Hepatocyte (in vitro differentiated cells): ENCODE results near the gene DGKD. TPM values are rescaled to one million over a fixed set of nuclear protein-coding genes. Genes with fewer than 3 reads are reported as not detected.

Experiments
- DNase-seq: peaks from one replicate; pipeline ENCODE4 v3.0.0-alpha.2; 2016; ENCODE audit warnings: low spot score
- H2AFZ ChIP-seq: fragments of 200-600 bp; sonication (generic); 2 replicates; pipeline ENCODE4 v1.6.0; 2016; ENCODE audit warnings: antibody characterized with exemption, mild to moderate bottlenecking
- H3K27ac ChIP-seq: fragments of 200-600 bp; sonication (generic); 2 replicates; pipeline ENCODE4 v1.5.1; 2016; ENCODE audit warnings: mild to moderate bottlenecking
- H3K27me3 ChIP-seq: fragments of 200-600 bp; sonication (generic); 2 replicates; pipeline ENCODE4 v1.6.1; 2016
- H3K36me3 ChIP-seq: fragments of 200-600 bp; sonication (generic); replicated peaks from 2 replicates; pipeline ENCODE4 v1.5.1; 2016; ENCODE audit warnings: low read depth; ENCODE audit not compliant: insufficient read depth
- H3K4me1 ChIP-seq: fragments of 200-600 bp; sonication (generic); 2 replicates; pipeline ENCODE4 v1.5.1; 2016; ENCODE audit warnings: mild to moderate bottlenecking, moderate library complexity; ENCODE audit not compliant: insufficient read depth
- H3K4me2 ChIP-seq: fragments of 200-600 bp; sonication (generic); 2 replicates; pipeline ENCODE4 v1.6.0; 2016
- H3K4me3 ChIP-seq: fragments of 200-600 bp; sonication (generic); 2 replicates; pipeline ENCODE4 v1.5.1; 2016; ENCODE audit warnings: mild to moderate bottlenecking
- H3K79me2 ChIP-seq: fragments of 200-600 bp; sonication (generic); 2 replicates; pipeline ENCODE4 v1.6.0; 2017; ENCODE audit warnings: mild to moderate bottlenecking
- H3K9me2 ChIP-seq: fragments of 200-600 bp; sonication (generic); replicated peaks from 2 replicates; pipeline ENCODE4 v1.6.0; 2017; ENCODE audit warnings: mild to moderate bottlenecking; ENCODE audit not compliant: insufficient read depth
- H3K9me3 ChIP-seq: fragments of 200-600 bp; sonication (generic); 2 replicates; pipeline ENCODE4 v1.5.1; 2016; ENCODE audit warnings: low read depth, mild to moderate bottlenecking
- H4K20me1 ChIP-seq: fragments of 200-600 bp; sonication (generic); 2 replicates; pipeline ENCODE4 v1.6.0; 2016; ENCODE audit warnings: mild to moderate bottlenecking; ENCODE audit not compliant: insufficient read depth, poor library complexity, severe bottlenecking
- EZH2 ChIP-seq: fragments of 200-600 bp; sonication (generic); IDR thresholded peaks from 2 replicates; pipeline ENCODE4 v1.6.1; 2016; ENCODE audit warnings: antibody characterized with exemption, mild to moderate bottlenecking, borderline replicate concordance
- EZH2phosphoT487 ChIP-seq: fragments of 200-600 bp; sonication (generic); IDR thresholded peaks from one replicate; pipeline ENCODE4 v1.6.1; 2018; ENCODE audit warnings: antibody characterized with exemption, mild to moderate bottlenecking, low read depth, moderate library complexity; ENCODE audit not compliant: unreplicated experiment, severe bottlenecking
- WGBS: methylation state at CpG from one replicate; pipeline ENCODE4 v1.1.6; 2016; ENCODE audit warnings: low lambda C conversion rate; ENCODE audit errors: missing lambda C conversion rate; 5-methylcytosine and 5-hydroxymethylcytosine counted together
- polyA plus RNA-seq: library from polyadenylated mRNA; unstranded; fragments of >200 nt; fragmentation: Nextera tagmentation; extraction: Ambion mirVana; gene quantifications from 2 replicates; pipeline ENCODE4 v1.2.1, GENCODE V29; 2016
- small RNA-seq: library from RNA; depleted of rRNA; stranded (forward); fragments of <200 nt; gene quantifications from one replicate; pipeline ENCODE3, GENCODE V24; 2014
- total RNA-seq: library from RNA; depleted of rRNA; stranded (reverse); fragments of >200 nt; gene quantifications from 2 replicates; pipeline ENCODE4 v1.2.3, GENCODE V29; 2014
- TF ChIP-seq, protein P1 (sequence below): fragments of 200-600 bp; sonication (generic); IDR thresholded peaks from 2 replicates; pipeline ENCODE4 v1.5.1; 2016; ENCODE audit warnings: antibody characterized with exemption, mild to moderate bottlenecking; ENCODE audit not compliant: poor library complexity

The DGKD gene
- total and polyA plus RNA-seq, 2 experiments from 2014 or later, result 14.2 to 14.3 TPM

DNA sequence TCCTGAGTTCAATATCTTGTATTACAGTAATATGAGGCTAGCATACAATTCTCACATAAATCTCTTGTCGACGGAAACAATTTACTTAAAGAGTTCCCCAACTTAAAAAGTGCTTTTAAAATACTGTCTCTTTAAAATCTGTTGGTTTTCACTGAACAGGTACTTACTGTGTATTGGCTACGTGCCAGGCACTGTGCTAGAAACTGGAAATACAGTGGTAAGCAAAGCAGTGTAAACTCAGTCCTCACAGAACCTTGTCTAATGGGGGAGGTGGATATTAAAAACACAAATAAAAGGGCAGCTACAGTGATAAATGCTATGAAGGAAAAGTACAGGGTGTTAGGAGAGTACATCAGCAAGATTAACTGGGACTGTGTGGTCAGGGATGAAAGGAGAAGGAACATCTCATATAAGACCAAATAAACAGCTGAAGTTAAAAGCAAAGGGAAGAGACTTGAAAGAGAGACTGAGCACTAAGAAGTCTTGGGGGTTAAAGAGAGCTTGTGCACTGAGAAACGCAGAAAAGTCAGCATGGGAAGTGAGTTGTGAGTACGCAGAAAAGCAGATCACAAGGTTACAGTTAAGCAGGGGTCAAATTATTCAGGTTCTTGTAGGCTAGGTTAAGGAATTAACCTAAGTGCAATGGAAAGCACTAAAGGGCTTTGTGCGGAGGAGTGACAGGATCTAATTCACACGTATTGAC, 159.8 kb downstream of the DGKD start:
- 70% methylated on average over 7 of the region's 7 CpGs for WGBS
- Histone ChIP-seq H3K79me2 (no peaks in the 10 kb centered on the region), H3K9me2 (no peaks in the 10 kb centered on the region), H4K20me1 (no peaks in the 10 kb centered on the region), H3K27me3 (no peaks in the 10 kb centered on the region), H3K9me3 (no peaks in the 10 kb centered on the region), H3K4me3 (no peak overlapping the region), H3K36me3 (no peaks in the 10 kb centered on the region), H3K4me1 (no peaks in the 10 kb centered on the region), H3K4me2 (no peak overlapping the region), H2AFZ (no peak overlapping the region), H3K27ac (no peak overlapping the region)
- no peak for TF ChIP-seq EZH2phosphoT487
- TF ChIP-seq, protein P1, sequence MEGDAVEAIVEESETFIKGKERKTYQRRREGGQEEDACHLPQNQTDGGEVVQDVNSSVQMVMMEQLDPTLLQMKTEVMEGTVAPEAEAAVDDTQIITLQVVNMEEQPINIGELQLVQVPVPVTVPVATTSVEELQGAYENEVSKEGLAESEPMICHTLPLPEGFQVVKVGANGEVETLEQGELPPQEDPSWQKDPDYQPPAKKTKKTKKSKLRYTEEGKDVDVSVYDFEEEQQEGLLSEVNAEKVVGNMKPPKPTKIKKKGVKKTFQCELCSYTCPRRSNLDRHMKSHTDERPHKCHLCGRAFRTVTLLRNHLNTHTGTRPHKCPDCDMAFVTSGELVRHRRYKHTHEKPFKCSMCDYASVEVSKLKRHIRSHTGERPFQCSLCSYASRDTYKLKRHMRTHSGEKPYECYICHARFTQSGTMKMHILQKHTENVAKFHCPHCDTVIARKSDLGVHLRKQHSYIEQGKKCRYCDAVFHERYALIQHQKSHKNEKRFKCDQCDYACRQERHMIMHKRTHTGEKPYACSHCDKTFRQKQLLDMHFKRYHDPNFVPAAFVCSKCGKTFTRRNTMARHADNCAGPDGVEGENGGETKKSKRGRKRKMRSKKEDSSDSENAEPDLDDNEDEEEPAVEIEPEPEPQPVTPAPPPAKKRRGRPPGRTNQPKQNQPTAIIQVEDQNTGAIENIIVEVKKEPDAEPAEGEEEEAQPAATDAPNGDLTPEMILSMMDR, result no peak
- no peak for TF ChIP-seq EZH2
- peak; percentile 32 for DNase-seq

- TF ChIP-seq EZH2 (no peak), EZH2phosphoT487 (no peak)
- TF ChIP-seq, protein P1, result no peak
- no peak overlapping the region for H2AFZ ChIP-seq
- no peak overlapping the region for H3K27ac ChIP-seq
- H3K9me3 ChIP-seq, result no peaks in the 10 kb centered on the region
- H3K27me3 ChIP-seq, result no peaks in the 10 kb centered on the region
- H4K20me1 ChIP-seq, result no peaks in the 10 kb centered on the region
- H3K36me3 ChIP-seq, result no peaks in the 10 kb centered on the region
- H3K4me3 ChIP-seq, result no peak overlapping the region
- H3K4me1 ChIP-seq, result no peaks in the 10 kb centered on the region
- no peaks in the 10 kb centered on the region for H3K79me2 ChIP-seq
- no peaks in the 10 kb centered on the region for H3K9me2 ChIP-seq
- WGBS, result 75% methylated on average over 3 of the region's 3 CpGs
- peak overlapping the region; percentile 23 for H3K4me2 ChIP-seq
- no peak for DNase-seq
These were observed 165.7 kb downstream of the DGKD start for GRCh38 chr2:233519787-233520611.

Small RNAs within 50 kb of the gene (small RNA-seq; reads per million reads assigned to genes)
- not detected for gene RF00019

Other genes starting within 250 kb of the DGKD start
- gene ATG16L1, start 102.8 kb upstream of the DGKD start, total RNA-seq, result 21.9 and 28.2 TPM in 2 replicates
- 15.7 and 16.6 TPM in 2 replicates for gene ATG16L1, start 102.8 kb upstream of the DGKD start, polyA plus RNA-seq
- gene SAG, start 46.7 kb upstream of the DGKD start, total RNA-seq, result 0.47 TPM in 1 of 2 replicates, not detected in the other
- gene SAG, start 46.7 kb upstream of the DGKD start, polyA plus RNA-seq, result not detected in 2 replicates
- 25.9 and 28.2 TPM in 2 replicates for gene USP40, start 212.3 kb downstream of the DGKD start, total RNA-seq
- gene USP40, start 212.3 kb downstream of the DGKD start, polyA plus RNA-seq, result 16.7 and 20.4 TPM in 2 replicates